Myocyte (in vitro differentiated cells): ENCODE measurements around the gene GMDS. TPM values are rescaled to one million over a fixed set of nuclear protein-coding genes. Genes with fewer than 3 reads are reported as not detected.

ENCODE experiments used
- DNase-seq: peaks from one replicate; pipeline ENCODE4 v3.0.0-alpha.2; 2012; ENCODE audit warnings: low read depth
- total RNA-seq: library from RNA; depleted of rRNA; stranded (reverse); fragments of >200 nt; gene quantifications from 2 replicates; pipeline ENCODE4 v1.2.3, GENCODE V29; 2014

GMDS gene
- total RNA-seq, 1 donor from 2014 or later: 9.3 TPM

- DNase-seq: no peak
Measured at GRCh38 chr6:1950631-1951030, 294.8 kb downstream of the GMDS start.

- no peak for DNase-seq
Measured at GRCh38 chr6:1949538-1949937, 295.9 kb downstream of the GMDS start.

GRCh38 chr6:1947922-1948321, 297.5 kb downstream of the GMDS start:
- no peak for DNase-seq

GRCh38 chr6:1946583-1946982, 298.8 kb downstream of the GMDS start:
- no peak for DNase-seq

- DNase-seq: no peak
Measured at GRCh38 chr6:1945235-1945832, 300.1 kb downstream of the GMDS start.

GRCh38 chr6:1942834-1943233, 302.6 kb downstream of the GMDS start:
- DNase-seq: no peak

GRCh38 chr6:1941534-1941933, 303.9 kb downstream of the GMDS start:
- no peak for DNase-seq

GRCh38 chr6:1940381-1940780, 305.0 kb downstream of the GMDS start:
- no peak for DNase-seq

GRCh38 chr6:1933292-1933691, 312.1 kb downstream of the GMDS start:
- DNase-seq: no peak

GRCh38 chr6:1931817-1932216, 313.6 kb downstream of the GMDS start:
- no peak for DNase-seq

GRCh38 chr6:1930356-1930755, 315.0 kb downstream of the GMDS start:
- no peak for DNase-seq

- no peak for DNase-seq
Measured at GRCh38 chr6:1929931-1930330, 315.5 kb downstream of the GMDS start.

- peak; percentile 45 for DNase-seq
Measured at GRCh38 chr6:1925743-1926430, 319.5 kb downstream of the GMDS start.

- no peak for DNase-seq
Measured at GRCh38 chr6:1923449-1923848, 322.0 kb downstream of the GMDS start.

GRCh38 chr6:1917626-1918371, 327.6 kb downstream of the GMDS start:
- DNase-seq: peak; percentile 68

GRCh38 chr6:1916334-1917070, 328.9 kb downstream of the GMDS start:
- DNase-seq: peak; percentile 76

- DNase-seq: no peak
Measured at GRCh38 chr6:1915226-1915625, 330.2 kb downstream of the GMDS start.

- DNase-seq: no peak
Measured at GRCh38 chr6:1913577-1913976, 331.8 kb downstream of the GMDS start.

- DNase-seq: peak; percentile 30
Measured at GRCh38 chr6:1912731-1913130, 332.7 kb downstream of the GMDS start.

- DNase-seq: no peak
Measured at GRCh38 chr6:1911474-1911873, 333.9 kb downstream of the GMDS start.

GRCh38 chr6:1910621-1911407, 334.6 kb downstream of the GMDS start:
- DNase-seq: peak; percentile 66
